SK-N-SH (cell line): Measurements from ENCODE around the gene NUDT22. TPM values are rescaled to one million over a fixed set of nuclear protein-coding genes. Genes with fewer than 3 reads are reported as not detected.

Source experiments
- CTCF ChIA-PET: fragments of 300-600, 350-600 bp; formaldehyde crosslinking; extraction: SDS; loops from one replicate; lab custom pipeline; 2021; lab: Yijun Ruan, JAX
- POLR2A ChIA-PET: fragments of 350-600 bp; sonication (Branson Sonifier 250); formaldehyde crosslinking; extraction: SDS; loops from one replicate; lab custom pipeline; 2020; ENCODE audit warnings: antibody characterized with exemption, inconsistent platforms; lab: Yijun Ruan, JAX
- DNase-seq: peaks from one replicate; pipeline ENCODE4 v3.0.0; 2012
- H2AFZ ChIP-seq: fragments of 200-600 bp; sonication (generic); 2 replicates; pipeline ENCODE4 v1.8.1; 2016; ENCODE audit warnings: antibody characterized with exemption, mild to moderate bottlenecking, low read depth
- H3F3A ChIP-seq: fragments of 200-600 bp; sonication (generic); replicated peaks from 2 replicates; pipeline ENCODE3; 2016; ENCODE audit warnings: antibody characterized with exemption, mild to moderate bottlenecking; ENCODE audit not compliant: insufficient read depth
- H3K27ac ChIP-seq, 2 experiments: fragments of 200-500 bp in 1 of 2; fragments of 200-600 bp in 1 of 2; sonication (Bioruptor generic) in 1 of 2; sonication (generic), shearing (Covaris generic) in 1 of 2; 2 replicates each; pipeline versions ENCODE4 v1.5.1 to v1.6.1; 2014 to 2016; ENCODE audit warnings: low read depth in 2 of 2, inconsistent platforms in 1 of 2, low read length in 1 of 2, mild to moderate bottlenecking in 1 of 2, mixed read lengths in 1 of 2
- H3K27me3 ChIP-seq: fragments of 200-600 bp; sonication (generic), shearing (Covaris generic); 2 replicates; pipeline ENCODE4 v1.6.1; 2016; ENCODE audit warnings: mixed run types; ENCODE audit not compliant: insufficient read depth
- H3K36me3 ChIP-seq, 2 experiments: fragments of 200-500 bp in 1 of 2; fragments of 200-600 bp in 1 of 2; sonication (Bioruptor generic) in 1 of 2; sonication (generic) in 1 of 2; replicated peaks in 1 of 2; 2 replicates each; pipeline versions ENCODE3 to v1.5.1; 2014 to 2016; ENCODE audit warnings: low read length in 1 of 2, mild to moderate bottlenecking in 1 of 2; ENCODE audit not compliant: insufficient read depth in 2 of 2, control insufficient read depth in 1 of 2
- H3K4me1 ChIP-seq, 2 experiments: fragments of 200-500 bp in 1 of 2; fragments of 200-600 bp in 1 of 2; sonication (Bioruptor generic) in 1 of 2; sonication (generic), shearing (Covaris generic) in 1 of 2; 2 replicates each; pipeline versions ENCODE4 v1.5.1 to v1.6.1; 2014 to 2016; ENCODE audit warnings: low read depth in 1 of 2, low read length in 1 of 2, mixed run types in 1 of 2; ENCODE audit not compliant: insufficient read depth in 2 of 2, control insufficient read depth in 1 of 2
- H3K4me2 ChIP-seq: fragments of 200-600 bp; sonication (generic), shearing (Covaris generic); 2 replicates; pipeline ENCODE4 v1.6.1; 2017; ENCODE audit warnings: mixed run types
- H3K4me3 ChIP-seq, 2 experiments: fragments of 200-500 bp in 1 of 2; fragments of 200-600 bp in 1 of 2; sonication (Bioruptor generic) in 1 of 2; sonication (generic), shearing (Covaris generic) in 1 of 2; 2 replicates each; pipeline versions ENCODE4 v1.5.1 to v1.8.1; 2014 to 2016; ENCODE audit warnings: low read depth in 2 of 2, inconsistent platforms in 1 of 2, low read length in 1 of 2, mild to moderate bottlenecking in 1 of 2, mixed read lengths in 1 of 2, moderate library complexity in 1 of 2
- H3K79me2 ChIP-seq: fragments of 200-600 bp; sonication (generic); 2 replicates; pipeline ENCODE4 v1.8.1; 2017; ENCODE audit warnings: mild to moderate bottlenecking; ENCODE audit not compliant: insufficient read depth
- H3K9ac ChIP-seq: fragments of 200-600 bp; sonication (generic); 2 replicates; pipeline ENCODE4 v1.6.1; 2017; ENCODE audit warnings: mixed run types
- H3K9me2 ChIP-seq: fragments of 200-600 bp; sonication (generic); 2 replicates; pipeline ENCODE4 v1.6.1; 2017; ENCODE audit warnings: mixed run types
- H3K9me3 ChIP-seq: fragments of 200-600 bp; sonication (generic); 2 replicates; pipeline ENCODE4 v1.6.1; 2017; ENCODE audit warnings: mixed run types, mild to moderate bottlenecking, moderate library complexity
- H4K20me1 ChIP-seq: fragments of 200-600 bp; sonication (generic); 2 replicates; pipeline ENCODE4 v1.6.1; 2017; ENCODE audit warnings: mild to moderate bottlenecking, mixed run types; ENCODE audit not compliant: insufficient read depth
- CHD2 ChIP-seq: fragments of 150-350 bp; IDR thresholded peaks from 2 replicates; pipeline ENCODE4 v1.6.1; 2018; ENCODE audit warnings: low read length; ENCODE audit not compliant: partially characterized antibody
- ELF1 ChIP-seq: IDR thresholded peaks from 2 replicates; pipeline ENCODE4 v1.4.0; 2012
- EP300 ChIP-seq, 2 experiments: IDR thresholded peaks; 2 replicates each; pipeline versions ENCODE4 v1.4.0 to v1.6.1; 2012; ENCODE audit warnings: borderline replicate concordance in 1 of 2, low read depth in 1 of 2, low read length in 1 of 2
- FOSL2 ChIP-seq: IDR thresholded peaks from 2 replicates; pipeline ENCODE4 v1.4.0; 2012; ENCODE audit warnings: low read depth, mild to moderate bottlenecking, moderate library complexity, borderline replicate concordance
- FOXJ3 ChIP-seq: sonication (generic); formaldehyde crosslinking; IDR thresholded peaks from 2 replicates; pipeline ENCODE4 v1.5.1; 2020; ENCODE audit warnings: mild to moderate bottlenecking, missing genetic modification reagents
- FOXM1 ChIP-seq: IDR thresholded peaks from 2 replicates; pipeline ENCODE4 v1.4.0; 2012; ENCODE audit warnings: low read depth, mild to moderate bottlenecking
- GABPA ChIP-seq: IDR thresholded peaks from 2 replicates; pipeline ENCODE4 v1.4.0; 2012; ENCODE audit warnings: low read depth, mild to moderate bottlenecking
- GATA2 ChIP-seq: sonication (generic); formaldehyde crosslinking; IDR thresholded peaks from 2 replicates; pipeline ENCODE4 v1.5.0; 2020; ENCODE audit warnings: mild to moderate bottlenecking, missing genetic modification reagents
- JUND ChIP-seq: IDR thresholded peaks from 2 replicates; pipeline ENCODE4 v1.4.0; 2012
- MAX ChIP-seq: IDR thresholded peaks from 2 replicates; pipeline ENCODE4 v1.4.0; 2012; ENCODE audit warnings: low read depth
- MEF2A ChIP-seq: IDR thresholded peaks from 2 replicates; pipeline ENCODE4 v1.4.0; 2012; ENCODE audit warnings: low read depth, borderline replicate concordance
- MXI1 ChIP-seq: IDR thresholded peaks from 2 replicates; pipeline ENCODE4 v1.6.1; 2012; ENCODE audit warnings: mild to moderate bottlenecking, low read depth, low read length, improper control_type of control experiment
- NRF1 ChIP-seq: IDR thresholded peaks from 2 replicates; pipeline ENCODE4 v1.6.1; 2012; ENCODE audit warnings: low read depth, mild to moderate bottlenecking, low read length
- POLR2AphosphoS5 ChIP-seq: IDR thresholded peaks from 2 replicates; pipeline ENCODE4 v1.6.1; 2012; ENCODE audit warnings: low read depth, low read length
- RAD21 ChIP-seq: IDR thresholded peaks from 2 replicates; pipeline ENCODE4 v1.6.1; 2012; ENCODE audit warnings: mild to moderate bottlenecking, low read length
- RCOR1 ChIP-seq: fragments of 150-350 bp; IDR thresholded peaks from 2 replicates; pipeline ENCODE4 v1.6.1; 2017; ENCODE audit warnings: antibody characterized with exemption, low read length
- REST ChIP-seq: IDR thresholded peaks from 2 replicates; pipeline ENCODE4 v1.6.1; 2012; ENCODE audit warnings: mild to moderate bottlenecking, low read depth, low read length, moderate library complexity
- RXRA ChIP-seq: IDR thresholded peaks from 2 replicates; pipeline ENCODE4 v1.4.0; 2012; ENCODE audit warnings: low read depth, mild to moderate bottlenecking, borderline replicate concordance
- SIN3A ChIP-seq: IDR thresholded peaks from 2 replicates; pipeline ENCODE4 v1.6.1; 2012; ENCODE audit warnings: low read depth, mild to moderate bottlenecking, low read length, moderate library complexity, borderline replicate concordance
- SMC3 ChIP-seq: IDR thresholded peaks from 2 replicates; pipeline ENCODE4 v1.6.1; 2012; ENCODE audit warnings: low read depth, low read length, improper control_type of control experiment
- TAF1 ChIP-seq: IDR thresholded peaks from 2 replicates; pipeline ENCODE4 v1.6.1; 2012; ENCODE audit warnings: low read depth, mild to moderate bottlenecking, low read length, moderate library complexity, borderline replicate concordance
- TCF12 ChIP-seq: IDR thresholded peaks from 2 replicates; pipeline ENCODE4 v1.4.0; 2012
- TEAD4 ChIP-seq: IDR thresholded peaks from 2 replicates; pipeline ENCODE4 v1.4.0; 2012; ENCODE audit warnings: mild to moderate bottlenecking, borderline replicate concordance; ENCODE audit not compliant: insufficient read depth
- USF1 ChIP-seq: IDR thresholded peaks from 2 replicates; pipeline ENCODE4 v1.4.0; 2012; ENCODE audit warnings: low read depth, borderline replicate concordance
- USF2 ChIP-seq: fragments of 150-350 bp; IDR thresholded peaks from 2 replicates; pipeline ENCODE4 v1.6.1; 2017; ENCODE audit warnings: antibody characterized with exemption, low read length, low read depth, borderline replicate concordance
- ZBTB33 ChIP-seq: IDR thresholded peaks from 2 replicates; pipeline ENCODE4 v1.4.0; 2012; ENCODE audit warnings: low read depth, borderline replicate concordance
- WGBS: methylation state at CpG from one replicate; pipeline ENCODE4 v1.1.6; 2017; ENCODE audit warnings: low lambda C conversion rate; 5-methylcytosine and 5-hydroxymethylcytosine counted together
- polyA plus RNA-seq, 3 experiments: library from polyadenylated mRNA; depleted of rRNA; stranded (reverse); fragments of >200 nt; gene quantifications; 2 replicates each; pipeline ENCODE4 v1.2.3, GENCODE V29; 2012

NUDT22 gene
- polyA plus RNA-seq, 1 of the 3 experiments (the other 2 are of a cell fraction) = 72.7 TPM

GRCh38 chr11:64245797-64246620, 19.9 kb downstream of the NUDT22 start:
- Histone ChIP-seq H3K9me3 (no peaks in the 10 kb centered on the region), H3K79me2 (peaks cover 48% of the 10 kb centered on the region), H3K27me3 (no peaks in the 10 kb centered on the region), H3K9me2 (no peaks in the 10 kb centered on the region), H3F3A (peaks cover 11% of the 10 kb centered on the region), H4K20me1 (no peaks in the 10 kb centered on the region), H3K4me2 (peak overlapping the region; percentile 77), H3K36me3 (peaks cover 10 to 14% of the 10 kb centered on the region in 2 experiments), H3K4me3 (peak overlapping the region; percentile 75 to 98), H3K4me1 (peaks cover 9 to 44% of the 10 kb centered on the region in 2 experiments; a peak in 2 of 4 replicates), H3K9ac (peak overlapping the region; percentile 72), H3K27ac (peak overlapping the region; percentile 63 to 89), H2AFZ (no peak overlapping the region)
- peak; percentile 58 for DNase-seq
- CTCF ChIA-PET = interaction anchor here (1.0 to 3.4 kb wide), 6 partner anchors 13 to 1084 kb away, joined by 3 to 20 read pairs (median 8); partner anchors contain the start of genes DNAJC4 and ESRRA
- POLR2A ChIA-PET = interaction anchor here (1.0 to 12.4 kb wide), 9 partner anchors 15 to 65 kb away, joined by 3 to 112 read pairs (median 3); partner anchors contain the start of gene ESRRA
- 2% methylated on average over 16 of the region's 46 CpGs for WGBS
- TF ChIP-seq FOXM1 (no peak), POLR2AphosphoS5 (peak; percentile 16), USF1 (no peak), TCF12 (0 out of 2 replicates have a peak, but pooled peaks have one; percentile 22), REST (no peak), RXRA (no peak), MAX (peak; percentile 55; the same call in 1 of the 2 replicates), GATA2 (CRISPR knock-in tag) (no peak), MXI1 (no peak), CHD2 (no peak), TAF1 (no peak), RAD21 (no peak), ZBTB33 (no peak), EP300 (IDR thresholded peaks at IDR 0.05; ENCODE audit: borderline replicate concordance in 1 of 2, low read depth in 1 of 2, low read length in 1 of 2) (no peak), ELF1 (no peak), SIN3A (peak; percentile 24; the same call in 1 of the 2 replicates), GABPA (no peak), MEF2A (no peak), TEAD4 (no peak; the same call in 1 of the 2 replicates), RCOR1 (peak; percentile 46; the same call in 1 of the 2 replicates), FOSL2 (peak; percentile 90; the same call in 1 of the 2 replicates), USF2 (no peak), NRF1 (no peak), SMC3 (no peak), JUND (no peak; the same call in 1 of the 2 replicates), FOXJ3 (no peak)
